HL-60/S4 (cell line): ENCODE results near the gene KIF16B.
"Not testable (repeated sequence)": the region's sequence is repeated elsewhere in the genome, so short reads cannot be mapped to it uniquely, and the experiment has no call there.

ENCODE experiments used
- in situ Hi-C: fragments of 300-500 bp; cut with MboI; formaldehyde crosslinking; loops from 2 replicates; pipeline ENCODE4 v1.14.3; 2022; ENCODE audit warnings: low sequenced_read_pairs

The KIF16B gene

GRCh38 chr20:16441546-16442164 is 131.6 kb downstream of the KIF16B start:
- in situ Hi-C loops = no loop called here

- in situ Hi-C loops = no loop called here
Observed at GRCh38 chr20:16440686-16441085, 132.6 kb downstream of the KIF16B start.

DNA sequence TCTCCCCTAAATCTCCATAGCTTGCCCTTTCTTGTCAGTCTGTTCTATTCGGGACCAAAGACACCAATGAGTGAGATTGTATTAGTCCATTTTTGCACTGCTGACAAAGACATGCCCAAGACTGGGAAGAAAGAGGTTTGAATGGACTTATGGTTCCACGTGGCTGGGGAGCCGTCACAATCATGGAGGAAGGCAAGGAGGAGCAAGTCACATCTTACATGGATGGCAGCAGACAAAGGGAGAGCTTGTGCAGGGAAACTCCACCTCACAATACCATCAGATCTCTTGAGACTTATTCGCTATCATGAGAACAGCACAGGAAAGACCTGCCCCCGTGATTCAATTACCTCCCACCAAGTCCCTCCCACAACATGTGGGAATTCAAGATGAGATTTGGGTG is 133.7 kb downstream of the KIF16B start:
- in situ Hi-C loops = not testable (repeated sequence)

- in situ Hi-C loops = no loop called here
Observed at GRCh38 chr20:16438100-16438499, 135.1 kb downstream of the KIF16B start.

DNA sequence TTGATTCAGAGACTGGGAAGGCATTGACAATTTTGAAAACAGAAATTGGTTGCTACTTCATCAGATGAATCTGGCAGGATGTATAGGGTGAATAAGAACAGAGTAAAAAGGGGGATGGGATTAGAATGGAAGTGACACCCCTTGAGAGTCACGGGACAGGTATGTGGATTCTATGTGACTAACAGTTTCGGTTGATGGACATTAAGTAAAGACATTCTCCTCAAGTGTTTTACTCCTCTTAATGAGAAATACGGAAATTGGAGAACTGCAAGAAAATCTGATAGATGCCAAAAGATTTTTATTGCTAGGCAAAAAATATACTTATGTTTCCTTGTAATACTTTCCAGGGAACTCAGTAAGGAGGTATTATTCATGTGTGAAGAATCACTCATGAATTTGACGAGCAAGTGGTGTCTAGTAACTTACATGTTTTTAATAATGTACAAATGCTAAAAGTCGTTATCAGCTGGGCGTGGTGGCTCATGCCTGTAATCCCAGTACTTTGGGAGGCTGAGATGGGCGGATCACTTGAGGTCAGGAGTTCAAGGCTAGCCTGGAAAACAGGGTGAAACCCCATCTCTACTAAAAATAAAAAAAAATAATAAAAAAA is 135.8 kb downstream of the KIF16B start:
- in situ Hi-C loops = no loop called here

- in situ Hi-C loops = no loop called here
Observed at GRCh38 chr20:16434062-16434664, 139.1 kb downstream of the KIF16B start.

DNA sequence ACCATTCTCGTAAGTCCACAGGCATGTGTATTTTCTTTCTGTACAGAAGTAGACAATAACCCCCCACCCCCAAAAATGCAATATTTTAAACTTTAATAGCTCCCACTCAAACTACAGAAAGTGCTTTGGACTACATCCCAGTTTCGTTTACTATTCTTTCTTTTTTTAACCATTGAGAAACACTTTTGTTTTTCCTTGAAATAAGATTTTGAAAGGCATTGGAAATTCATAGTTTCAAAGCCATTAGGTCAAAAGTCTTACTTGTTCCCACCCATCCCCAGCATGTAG is 140.0 kb downstream of the KIF16B start:
- in situ Hi-C loops = no loop called here

GRCh38 chr20:16432466-16433292 is 140.6 kb downstream of the KIF16B start:
- in situ Hi-C loops = no loop called here

DNA sequence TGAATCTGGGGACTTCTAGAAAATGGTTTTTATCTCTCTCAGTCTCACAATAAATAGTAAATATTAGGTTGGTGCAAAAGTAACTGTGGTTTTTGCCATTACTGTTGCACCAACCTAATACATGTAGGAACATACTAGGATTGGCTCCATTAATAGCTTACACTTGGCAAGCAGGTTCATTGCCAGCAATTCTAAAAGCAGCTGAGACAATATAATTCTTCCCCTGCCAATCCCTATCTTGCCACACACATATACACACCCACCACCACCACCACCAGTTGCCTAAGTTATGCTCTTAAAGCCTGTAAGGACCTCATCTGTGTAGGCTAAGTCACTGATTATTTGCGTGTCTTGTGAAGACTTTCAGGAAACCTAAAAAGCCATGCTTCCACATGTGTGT is 145.1 kb downstream of the KIF16B start:
- in situ Hi-C loops = no loop called here

DNA sequence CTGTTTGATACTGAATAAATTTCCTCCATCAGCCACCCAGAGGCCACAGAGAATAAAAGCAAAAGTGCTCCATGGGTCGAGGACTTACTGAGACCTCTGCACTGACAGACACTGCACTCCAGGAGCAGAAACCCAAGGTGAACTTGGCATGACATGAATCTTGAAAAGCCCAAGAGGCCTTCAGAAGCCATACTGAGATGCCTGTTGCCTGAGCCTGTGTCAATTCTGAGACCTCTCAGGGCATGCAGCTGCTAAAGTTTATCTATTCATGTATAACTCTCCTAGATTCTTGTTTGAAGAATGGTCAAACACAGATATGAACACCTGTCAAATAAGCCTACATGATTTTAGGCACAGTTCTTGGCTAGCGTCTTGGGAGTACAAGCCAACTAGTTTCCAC is 145.7 kb downstream of the KIF16B start:
- in situ Hi-C loops = no loop called here

DNA sequence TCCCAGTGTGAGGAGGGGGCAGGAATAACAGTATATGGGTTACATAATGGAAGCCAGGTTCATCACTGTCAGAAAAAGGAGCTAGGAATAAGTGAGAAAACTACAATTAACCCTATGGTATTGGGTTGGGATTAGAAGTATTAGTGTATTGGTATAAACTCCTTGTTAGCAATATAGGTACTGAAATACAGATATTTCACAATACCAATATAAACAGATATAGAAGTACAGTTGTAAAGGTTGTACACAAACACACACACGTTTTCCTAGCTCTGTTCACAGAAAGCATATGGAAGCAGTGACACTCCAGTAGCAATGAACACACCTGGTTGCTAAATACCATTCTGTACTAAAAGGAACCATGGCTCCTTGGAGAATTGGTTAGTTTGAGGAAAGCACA is 148.5 kb downstream of the KIF16B start:
- in situ Hi-C loops = no loop called here

GRCh38 chr20:16423311-16424212 is 149.7 kb downstream of the KIF16B start:
- in situ Hi-C loops = no loop called here

DNA sequence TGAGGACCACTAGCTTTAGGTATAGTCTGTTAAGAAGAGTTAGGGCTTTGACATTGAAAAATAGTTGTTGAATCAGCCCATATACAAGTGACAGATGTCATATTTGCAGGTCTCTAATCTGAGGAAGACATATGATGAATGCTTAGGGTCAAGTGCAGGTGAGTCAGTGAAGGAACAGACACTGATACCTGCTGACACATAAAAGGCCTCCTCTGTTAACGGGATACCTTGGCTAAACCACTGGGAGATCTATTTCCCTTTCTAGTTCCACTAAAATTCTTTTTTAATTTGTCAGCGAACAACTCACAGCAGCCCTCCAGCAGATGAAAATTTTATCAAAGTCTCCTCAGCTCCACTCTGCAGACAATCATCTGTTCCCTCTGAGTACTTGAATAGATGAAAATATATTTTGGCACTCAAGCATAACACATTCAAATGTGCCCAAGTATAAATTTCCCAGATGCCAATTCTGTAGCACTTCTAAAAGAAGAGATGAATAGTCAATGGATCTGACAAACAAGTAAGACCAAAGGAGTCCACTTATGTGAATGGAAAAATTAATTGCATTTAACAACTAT is 154.0 kb downstream of the KIF16B start:
- in situ Hi-C loops = no loop called here

- in situ Hi-C loops = no loop called here
Observed at GRCh38 chr20:16418616-16419015, 154.6 kb downstream of the KIF16B start.

GRCh38 chr20:16417001-16417400 is 156.2 kb downstream of the KIF16B start:
- in situ Hi-C loops = no loop called here

- in situ Hi-C loops = no loop called here
Observed at GRCh38 chr20:16415071-16416053, 157.9 kb downstream of the KIF16B start.

GRCh38 chr20:16412906-16413305 is 160.3 kb downstream of the KIF16B start:
- in situ Hi-C loops = no loop called here

- in situ Hi-C loops = no loop called here
Observed at GRCh38 chr20:16411361-16411760, 161.9 kb downstream of the KIF16B start.

GRCh38 chr20:16410626-16411025 is 162.6 kb downstream of the KIF16B start:
- in situ Hi-C loops = no loop called here
